GM23338 (cell line): Measurements from ENCODE around the gene FRYL. TPM values are rescaled to one million over a fixed set of nuclear protein-coding genes. Genes with fewer than 3 reads are reported as not detected.

Source experiments
- ATAC-seq: fragments of 200-7000 bp; cut with Tn5 transposase; 3 replicates; pipeline ENCODE4 v1.9.1; 2020
- DNase-seq: peaks from one replicate; pipeline ENCODE4 v3.0.0-alpha.2; 2015; ENCODE audit warnings: low spot score
- H2AFZ ChIP-seq: fragments of 200-600 bp; sonication (generic); 2 replicates; pipeline ENCODE4 v1.8.0; 2016; ENCODE audit warnings: antibody characterized with exemption, mild to moderate bottlenecking, moderate library complexity
- H3F3A ChIP-seq: fragments of 200-600 bp; sonication (generic); replicated peaks from 2 replicates; pipeline ENCODE4 v1.8.0; 2017; ENCODE audit warnings: antibody characterized with exemption, mixed run types, low read depth
- H3K27ac ChIP-seq: fragments of 200-600 bp; sonication (generic); 2 replicates; pipeline ENCODE4 v1.6.1; 2016; ENCODE audit warnings: low read depth
- H3K27me3 ChIP-seq: fragments of 200-600 bp; sonication (generic); 2 replicates; pipeline ENCODE4 v1.8.0; 2016; ENCODE audit warnings: mild to moderate bottlenecking, mixed run types, moderate library complexity; ENCODE audit not compliant: insufficient read depth
- H3K36me3 ChIP-seq: fragments of 200-600 bp; sonication (generic); 2 replicates; pipeline ENCODE4 v1.8.0; 2016; ENCODE audit warnings: mild to moderate bottlenecking; ENCODE audit not compliant: insufficient read depth
- H3K4me1 ChIP-seq: fragments of 200-600 bp; sonication (generic); 2 replicates; pipeline ENCODE4 v1.8.0; 2016; ENCODE audit warnings: mild to moderate bottlenecking, moderate library complexity; ENCODE audit not compliant: insufficient read depth
- H3K4me2 ChIP-seq: fragments of 200-600 bp; sonication (generic); 2 replicates; pipeline ENCODE4 v1.7.1; 2017; ENCODE audit warnings: mixed run types
- H3K4me3 ChIP-seq: fragments of 200-600 bp; sonication (generic); 2 replicates; pipeline ENCODE4 v1.6.1; 2016; ENCODE audit warnings: mixed run types
- H3K79me2 ChIP-seq: fragments of 200-600 bp; sonication (generic); replicated peaks from 2 replicates; pipeline ENCODE4 v1.8.0; 2017; ENCODE audit warnings: mild to moderate bottlenecking; ENCODE audit not compliant: insufficient read depth
- H3K9me2 ChIP-seq: fragments of 200-600 bp; sonication (generic); 2 replicates; pipeline ENCODE4 v1.8.0; 2017; ENCODE audit not compliant: insufficient read depth
- H4K20me1 ChIP-seq: fragments of 200-600 bp; sonication (generic); replicated peaks from 2 replicates; pipeline ENCODE4 v1.8.0; 2017; ENCODE audit warnings: mild to moderate bottlenecking; ENCODE audit not compliant: insufficient read depth
- H3K27ac Mint-ChIP-seq: 2 replicates; pipeline ENCODE4 v1.8.0; 2020; ENCODE audit warnings: inconsistent platforms, mild to moderate bottlenecking, moderate library complexity, mixed read lengths
- H3K27me3 Mint-ChIP-seq: 3 replicates; pipeline ENCODE4 v1.8.0; 2022; ENCODE audit warnings: low read depth, mild to moderate bottlenecking, moderate library complexity, mixed read lengths, inconsistent platforms; ENCODE audit not compliant: insufficient read depth, poor library complexity
- H3K36me3 Mint-ChIP-seq: 3 replicates; pipeline ENCODE4 v1.8.0; 2021; ENCODE audit warnings: low read depth, mild to moderate bottlenecking, inconsistent platforms, moderate library complexity, mixed read lengths
- H3K4me1 Mint-ChIP-seq: 3 replicates; pipeline ENCODE4 v1.8.0; 2020; ENCODE audit warnings: mild to moderate bottlenecking, inconsistent platforms, mixed read lengths
- H3K4me3 Mint-ChIP-seq: 3 replicates; pipeline ENCODE4 v1.8.0; 2021; ENCODE audit warnings: moderate library complexity, mild to moderate bottlenecking, inconsistent platforms, mixed read lengths
- H3K9me3 Mint-ChIP-seq: 3 replicates; pipeline ENCODE4 v1.8.0; 2020; ENCODE audit warnings: moderate library complexity, mild to moderate bottlenecking, inconsistent platforms, mixed read lengths
- CREB1 ChIP-seq: fragments of 250-450 bp; sonication (Bioruptor Pico); IDR thresholded peaks from 2 replicates; pipeline ENCODE4 v1.5.0; 2020; ENCODE audit warnings: low read depth, mild to moderate bottlenecking, moderate library complexity
- CTCF ChIP-seq, 2 experiments: fragments of 200-600 bp in 1 of 2; sonication (generic) in 1 of 2; conservative IDR thresholded peaks; 2 replicates each; pipeline versions ENCODE4 v1.5.1 to v1.6.1; 2016 to 2017; ENCODE audit warnings: antibody characterized with exemption in 2 of 2, low read depth in 2 of 2, mild to moderate bottlenecking in 2 of 2, moderate library complexity in 1 of 2
- ETS1 ChIP-seq: IDR thresholded peaks from 2 replicates; pipeline ENCODE4 v1.6.1; 2016; ENCODE audit warnings: antibody characterized with exemption
- EZH2 ChIP-seq: fragments of 200-600 bp; sonication (generic); IDR thresholded peaks from one replicate; pipeline ENCODE4 v1.8.0; 2017; ENCODE audit warnings: antibody characterized with exemption, mild to moderate bottlenecking, low read depth; ENCODE audit not compliant: unreplicated experiment
- EZH2phosphoT487 ChIP-seq: fragments of 200-600 bp; sonication (generic); IDR thresholded peaks from one replicate; pipeline ENCODE4 v1.8.1; 2018; ENCODE audit warnings: antibody characterized with exemption; ENCODE audit not compliant: unreplicated experiment
- JUNB ChIP-seq: IDR thresholded peaks from one replicate; pipeline ENCODE4 v1.6.1; 2016; ENCODE audit warnings: antibody characterized with exemption; ENCODE audit not compliant: unreplicated experiment
- NANOG ChIP-seq: IDR thresholded peaks from 2 replicates; pipeline ENCODE4 v1.6.1; 2016; ENCODE audit warnings: antibody characterized with exemption, borderline replicate concordance
- POLR2AphosphoS5 ChIP-seq: IDR thresholded peaks from 2 replicates; pipeline ENCODE4 v1.6.1; 2016; ENCODE audit warnings: antibody characterized with exemption, low read depth
- REST ChIP-seq: IDR thresholded peaks from one replicate; pipeline ENCODE4 v1.6.1; 2018; ENCODE audit warnings: antibody characterized with exemption; ENCODE audit not compliant: unreplicated experiment
- STAT1 ChIP-seq: IDR thresholded peaks from one replicate; pipeline ENCODE4 v1.6.1; 2016; ENCODE audit warnings: antibody characterized with exemption; ENCODE audit not compliant: unreplicated experiment
- ZNF114 ChIP-seq: fragments of 250-450 bp; sonication (Bioruptor Pico); IDR thresholded peaks from 2 replicates; pipeline ENCODE4 v1.5.0; 2020; ENCODE audit warnings: mild to moderate bottlenecking, moderate library complexity
- ZNF331 ChIP-seq: fragments of 250-450 bp; sonication (Bioruptor Pico); IDR thresholded peaks from 2 replicates; pipeline ENCODE4 v1.5.0; 2020; ENCODE audit warnings: low read depth, mild to moderate bottlenecking, moderate library complexity
- ZNF462 ChIP-seq: fragments of 250-450 bp; sonication (Bioruptor Pico); IDR thresholded peaks from 2 replicates; pipeline ENCODE4 v1.5.0; 2020; ENCODE audit warnings: mild to moderate bottlenecking, moderate library complexity
- polyA plus RNA-seq: library from polyadenylated mRNA; unstranded; fragments of >200 nt; fragmentation: Nextera tagmentation; extraction: Ambion mirVana; gene quantifications from 2 replicates; pipeline ENCODE4 v1.2.1, GENCODE V29; 2016
- total RNA-seq: library from RNA; depleted of rRNA; stranded (reverse); fragments of >200 nt; shearing (Covaris generic); gene quantifications from 2 replicates; pipeline ENCODE4 v1.2.3, GENCODE V29; 2014

Gene FRYL
- total and polyA plus RNA-seq, 2 experiments from 2014 or later: 30.7 to 53.3 TPM

GRCh38 chr4:48706736-48707135 is 73.3 kb downstream of the FRYL start:
- TF ChIP-seq CREB1 (CRISPR knock-in tag): no peak
- no peak for TF ChIP-seq JUNB
- TF ChIP-seq REST: no peak
- no peak for TF ChIP-seq ZNF114 (CRISPR knock-in tag)
- TF ChIP-seq STAT1: no peak
- no peak for TF ChIP-seq ZNF462
- TF ChIP-seq NANOG: no peak
- TF ChIP-seq ETS1: no peak
- no peak for TF ChIP-seq ZNF331 (CRISPR knock-in tag)
- TF ChIP-seq CTCF (conservative IDR thresholded peaks at IDR 0.05; ENCODE audit: low read depth in 2 of 2): no peak
- TF ChIP-seq POLR2AphosphoS5: no peak
- TF ChIP-seq EZH2phosphoT487: no peak
- TF ChIP-seq EZH2: no peak
- Histone ChIP-seq H3K27me3 (no peaks in the 10 kb centered on the region), H3K4me1 (peaks cover 25% of the 10 kb centered on the region), H2AFZ (no peak overlapping the region), H3K27ac (no peak overlapping the region), H3K36me3 (0 out of 2 replicates have a peak, but pooled peaks cover 4% of the 10 kb centered on the region), H4K20me1 (no peaks in the 10 kb centered on the region), H3K4me2 (no peak overlapping the region), H3K9me2 (no peaks in the 10 kb centered on the region), H3F3A (no peaks in the 10 kb centered on the region), H3K79me2 (peaks cover 68% of the 10 kb centered on the region), H3K4me3 (no peak overlapping the region)
- no peak for DNase-seq
- no peak for ATAC-seq
- H3K27ac Mint-ChIP-seq: no peak overlapping the region
- peaks cover 2% of the 10 kb centered on the region for H3K27me3 Mint-ChIP-seq
- peaks cover 16% of the 10 kb centered on the region for H3K9me3 Mint-ChIP-seq
- H3K4me3 Mint-ChIP-seq: no peak overlapping the region
- peaks cover 18% of the 10 kb centered on the region for H3K4me1 Mint-ChIP-seq
- peaks cover 40% of the 10 kb centered on the region for H3K36me3 Mint-ChIP-seq
